ENCODE data around the gene RFLNA.

Gene RFLNA

GRCh38 chr12:124352839-124353238, 57.9 kb downstream of the RFLNA start:
- no peaks in the 10 kb centered on the region for H4K20me1 ChIP-seq (ENCODE audit: insufficient read depth, low read length)
- H3K4me1 ChIP-seq (ENCODE audit: low read length), result no peaks in the 10 kb centered on the region
- no peak overlapping the region for H3K9ac ChIP-seq (ENCODE audit: low read length)
- H3K4me3 ChIP-seq (ENCODE audit: low read length), result no peak overlapping the region
- H3K79me2 ChIP-seq (ENCODE audit: low read length), result no peaks in the 10 kb centered on the region
- H3K27ac ChIP-seq (ENCODE audit: low read length), result no peak overlapping the region
- no peaks in the 10 kb centered on the region for H3K9me3 ChIP-seq (ENCODE audit: insufficient read depth, low read length)
- H3K27me3 ChIP-seq (ENCODE audit: low read depth, low read length), result no peaks in the 10 kb centered on the region
- TF ChIP-seq, protein P1, sequence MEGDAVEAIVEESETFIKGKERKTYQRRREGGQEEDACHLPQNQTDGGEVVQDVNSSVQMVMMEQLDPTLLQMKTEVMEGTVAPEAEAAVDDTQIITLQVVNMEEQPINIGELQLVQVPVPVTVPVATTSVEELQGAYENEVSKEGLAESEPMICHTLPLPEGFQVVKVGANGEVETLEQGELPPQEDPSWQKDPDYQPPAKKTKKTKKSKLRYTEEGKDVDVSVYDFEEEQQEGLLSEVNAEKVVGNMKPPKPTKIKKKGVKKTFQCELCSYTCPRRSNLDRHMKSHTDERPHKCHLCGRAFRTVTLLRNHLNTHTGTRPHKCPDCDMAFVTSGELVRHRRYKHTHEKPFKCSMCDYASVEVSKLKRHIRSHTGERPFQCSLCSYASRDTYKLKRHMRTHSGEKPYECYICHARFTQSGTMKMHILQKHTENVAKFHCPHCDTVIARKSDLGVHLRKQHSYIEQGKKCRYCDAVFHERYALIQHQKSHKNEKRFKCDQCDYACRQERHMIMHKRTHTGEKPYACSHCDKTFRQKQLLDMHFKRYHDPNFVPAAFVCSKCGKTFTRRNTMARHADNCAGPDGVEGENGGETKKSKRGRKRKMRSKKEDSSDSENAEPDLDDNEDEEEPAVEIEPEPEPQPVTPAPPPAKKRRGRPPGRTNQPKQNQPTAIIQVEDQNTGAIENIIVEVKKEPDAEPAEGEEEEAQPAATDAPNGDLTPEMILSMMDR (IDR thresholded peaks at IDR 0.05; ENCODE audit: low read depth, low read length), result no peak
- no peak for TF ChIP-seq EZH2phosphoT487 (IDR thresholded peaks at IDR 0.05; ENCODE audit: low read depth)
- peaks cover 40% of the 10 kb centered on the region for H3K36me3 ChIP-seq (replicated peaks; ENCODE audit: low read depth, low read length)
- H3K4me2 ChIP-seq (ENCODE audit: low read length), result no peak overlapping the region
- no peak overlapping the region for H2AFZ ChIP-seq (ENCODE audit: low read depth, low read length)

GRCh38 chr12:124354400-124354799, 59.5 kb downstream of the RFLNA start:
- H3K36me3 ChIP-seq (replicated peaks; ENCODE audit: low read depth, low read length), result peaks cover 51% of the 10 kb centered on the region
- H3K4me1 ChIP-seq (ENCODE audit: low read length), result no peaks in the 10 kb centered on the region
- TF ChIP-seq, protein P1 (IDR thresholded peaks at IDR 0.05; ENCODE audit: low read depth, low read length), result no peak
- TF ChIP-seq EZH2phosphoT487 (IDR thresholded peaks at IDR 0.05; ENCODE audit: low read depth), result no peak
- no peak overlapping the region for H3K27ac ChIP-seq (ENCODE audit: low read length)
- H3K79me2 ChIP-seq (ENCODE audit: low read length), result no peaks in the 10 kb centered on the region
- H3K9me3 ChIP-seq (ENCODE audit: insufficient read depth, low read length), result no peaks in the 10 kb centered on the region
- H3K4me2 ChIP-seq (ENCODE audit: low read length), result no peak overlapping the region
- no peak overlapping the region for H3K4me3 ChIP-seq (ENCODE audit: low read length)
- no peaks in the 10 kb centered on the region for H3K27me3 ChIP-seq (ENCODE audit: low read depth, low read length)
- no peak overlapping the region for H2AFZ ChIP-seq (ENCODE audit: low read depth, low read length)
- no peak overlapping the region for H3K9ac ChIP-seq (ENCODE audit: low read length)
- no peaks in the 10 kb centered on the region for H4K20me1 ChIP-seq (ENCODE audit: insufficient read depth, low read length)

DNA sequence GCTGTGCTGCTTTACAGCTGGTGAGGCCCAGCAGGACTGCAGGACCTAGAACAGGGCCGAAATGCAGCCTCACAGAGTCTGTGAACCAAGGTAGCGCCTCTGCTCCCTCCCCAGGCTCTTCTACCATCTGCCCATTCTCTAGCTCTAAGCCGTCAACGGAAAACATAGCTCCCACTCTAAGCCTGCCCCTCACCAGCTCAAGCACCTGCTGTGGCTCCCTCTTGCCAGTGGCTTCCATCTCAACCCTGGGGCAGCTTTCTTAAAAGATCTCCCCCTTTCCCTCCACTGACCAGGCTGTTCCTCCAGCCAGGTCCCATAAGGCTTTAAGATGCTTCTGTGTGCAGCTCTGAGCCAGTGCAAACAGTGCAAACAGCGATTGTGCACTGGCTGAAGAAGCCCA, 61.3 kb downstream of the RFLNA start:
- H3K4me3 ChIP-seq (ENCODE audit: low read length), result no peak overlapping the region
- no peak overlapping the region for H3K4me2 ChIP-seq (ENCODE audit: low read length)
- no peak overlapping the region for H2AFZ ChIP-seq (ENCODE audit: low read depth, low read length)
- no peak overlapping the region for H3K27ac ChIP-seq (ENCODE audit: low read length)
- no peaks in the 10 kb centered on the region for H3K9me3 ChIP-seq (ENCODE audit: insufficient read depth, low read length)
- H3K27me3 ChIP-seq (ENCODE audit: low read depth, low read length), result no peaks in the 10 kb centered on the region
- H3K4me1 ChIP-seq (ENCODE audit: low read length), result no peaks in the 10 kb centered on the region
- H3K79me2 ChIP-seq (ENCODE audit: low read length), result no peaks in the 10 kb centered on the region
- no peak overlapping the region for H3K9ac ChIP-seq (ENCODE audit: low read length)
- TF ChIP-seq, protein P1 (IDR thresholded peaks at IDR 0.05; ENCODE audit: low read depth, low read length), result no peak
- TF ChIP-seq EZH2phosphoT487 (IDR thresholded peaks at IDR 0.05; ENCODE audit: low read depth), result no peak
- H4K20me1 ChIP-seq (ENCODE audit: insufficient read depth, low read length), result no peaks in the 10 kb centered on the region
- peaks cover 43% of the 10 kb centered on the region for H3K36me3 ChIP-seq (replicated peaks; ENCODE audit: low read depth, low read length)

GRCh38 chr12:124357616-124358015, 62.7 kb downstream of the RFLNA start:
- Histone ChIP-seq H2AFZ (ENCODE audit: low read depth, low read length) (no peak overlapping the region), H3K9me3 (ENCODE audit: insufficient read depth, low read length) (no peaks in the 10 kb centered on the region), H3K36me3 (replicated peaks; ENCODE audit: low read depth, low read length) (peaks cover 39% of the 10 kb centered on the region), H4K20me1 (ENCODE audit: insufficient read depth, low read length) (no peaks in the 10 kb centered on the region), H3K4me2 (ENCODE audit: low read length) (no peak overlapping the region), H3K27ac (ENCODE audit: low read length) (no peak overlapping the region), H3K4me1 (ENCODE audit: low read length) (no peaks in the 10 kb centered on the region), H3K9ac (ENCODE audit: low read length) (no peak overlapping the region), H3K4me3 (ENCODE audit: low read length) (no peak overlapping the region), H3K79me2 (ENCODE audit: low read length) (no peaks in the 10 kb centered on the region), H3K27me3 (ENCODE audit: low read depth, low read length) (no peaks in the 10 kb centered on the region)
- TF ChIP-seq, protein P1 (IDR thresholded peaks at IDR 0.05; ENCODE audit: low read depth, low read length), result no peak
- TF ChIP-seq EZH2phosphoT487 (IDR thresholded peaks at IDR 0.05; ENCODE audit: low read depth), result no peak
